Skeletal muscle satellite cell (primary cell): Measurements from ENCODE around the gene TENM4.

ENCODE experiments used
- H3K27me3 ChIP-seq: 2 replicates; pipeline ENCODE4 v1.7.0; 2013; ENCODE audit warnings: low read length; ENCODE audit not compliant: control insufficient read depth, insufficient read depth
- H3K36me3 ChIP-seq: 2 replicates; pipeline ENCODE4 v1.7.0; 2013; ENCODE audit warnings: mild to moderate bottlenecking, control low read depth, low read length; ENCODE audit not compliant: insufficient read depth
- H3K4me1 ChIP-seq: 2 replicates; pipeline ENCODE4 v1.7.0; 2013; ENCODE audit warnings: low read length; ENCODE audit not compliant: control insufficient read depth, insufficient read depth
- H3K4me2 ChIP-seq: 2 replicates; pipeline ENCODE4 v1.7.0; 2013; ENCODE audit warnings: mild to moderate bottlenecking, low read length
- H3K4me3 ChIP-seq: 2 replicates; pipeline ENCODE4 v1.7.0; 2013; ENCODE audit warnings: low read length
- H3K9ac ChIP-seq: 2 replicates; pipeline ENCODE4 v1.7.0; 2013; ENCODE audit warnings: mild to moderate bottlenecking, low read depth, low read length, moderate library complexity
- H3K9me3 ChIP-seq: replicated peaks from 2 replicates; pipeline ENCODE4 v1.7.0; 2013; ENCODE audit warnings: mild to moderate bottlenecking, control low read depth, low read length

TENM4 gene

GRCh38 chr11:79007771-79008402 lies 432.9 kb downstream of the TENM4 start:
- no peaks in the 10 kb centered on the region for H3K36me3 ChIP-seq
- no peak overlapping the region for H3K9ac ChIP-seq
- H3K27me3 ChIP-seq, result no peaks in the 10 kb centered on the region
- H3K4me3 ChIP-seq, result no peak overlapping the region
- no peaks in the 10 kb centered on the region for H3K4me1 ChIP-seq
- no peaks in the 10 kb centered on the region for H3K9me3 ChIP-seq
- no peak overlapping the region for H3K4me2 ChIP-seq

DNA sequence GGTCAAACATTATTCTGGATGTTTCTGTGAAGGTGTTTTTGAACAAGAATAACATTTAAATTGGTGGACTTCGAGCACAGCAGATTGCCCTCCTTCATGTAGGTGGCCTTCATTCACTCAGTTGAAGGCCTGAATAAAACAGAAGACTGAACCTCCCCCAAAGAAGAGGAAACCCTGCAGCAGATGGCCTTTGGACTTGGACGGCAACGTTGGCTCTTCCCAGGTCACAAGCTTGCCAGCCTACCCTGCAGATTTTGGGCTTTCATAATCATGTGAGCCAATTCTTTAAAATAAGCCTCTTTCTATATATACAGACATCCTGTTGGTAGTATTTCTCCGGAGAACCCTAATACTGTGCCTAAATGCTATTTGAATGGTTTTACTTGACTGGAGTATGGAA lies 434.0 kb downstream of the TENM4 start:
- Histone ChIP-seq H3K4me1 (no peaks in the 10 kb centered on the region), H3K9ac (no peak overlapping the region), H3K27me3 (no peaks in the 10 kb centered on the region)

DNA sequence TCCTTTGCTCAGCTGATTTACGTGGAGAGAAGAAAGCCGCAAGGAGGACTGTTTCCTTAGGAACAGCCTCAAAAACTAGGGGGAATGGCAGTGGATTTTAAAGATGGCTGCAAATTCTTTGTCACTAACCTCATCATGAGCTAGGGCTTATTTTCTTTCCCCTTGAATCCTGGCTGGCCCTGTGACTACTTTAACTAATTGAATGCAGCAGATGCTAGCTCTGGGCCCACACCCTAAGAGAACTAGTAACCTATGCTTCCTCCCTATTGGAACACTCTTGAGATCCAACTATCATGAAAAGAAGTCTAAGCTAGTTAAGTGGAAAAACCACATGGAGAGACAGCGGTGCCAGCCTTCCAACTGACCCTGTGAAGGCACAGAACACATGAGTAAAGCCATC lies 444.8 kb downstream of the TENM4 start:
- Histone ChIP-seq H3K9ac (no peak overlapping the region), H3K36me3 (no peaks in the 10 kb centered on the region), H3K4me2 (no peak overlapping the region), H3K9me3 (no peaks in the 10 kb centered on the region), H3K27me3 (no peaks in the 10 kb centered on the region), H3K4me1 (no peaks in the 10 kb centered on the region), H3K4me3 (no peak overlapping the region)

More for the DNA sequence above, 434.0 kb downstream of the TENM4 start:
- no peaks in the 10 kb centered on the region for H3K9me3 ChIP-seq
- no peak overlapping the region for H3K4me3 ChIP-seq
- H3K36me3 ChIP-seq, result no peaks in the 10 kb centered on the region
- H3K4me2 ChIP-seq, result no peak overlapping the region

DNA sequence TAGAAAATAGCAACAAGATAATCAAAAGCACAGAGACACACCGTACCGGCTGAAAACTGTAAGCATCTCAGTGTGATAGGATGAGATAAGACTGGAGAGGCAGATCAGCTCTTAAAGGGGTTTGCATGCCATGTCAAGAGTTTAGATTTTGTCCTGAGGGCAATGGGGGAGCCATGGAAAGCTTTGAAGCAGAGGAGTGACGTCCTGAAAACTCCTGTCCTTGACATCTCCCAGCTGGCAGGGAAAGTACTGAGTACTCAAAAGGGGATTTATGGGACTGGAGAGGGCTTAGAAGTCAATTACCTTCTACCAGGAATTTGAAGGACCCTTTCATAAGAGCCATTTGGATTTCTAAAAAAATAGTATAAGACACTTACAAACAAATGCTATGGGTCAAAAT lies 445.7 kb downstream of the TENM4 start:
- H3K4me2 ChIP-seq, result no peak overlapping the region
- no peak overlapping the region for H3K9ac ChIP-seq
- no peak overlapping the region for H3K4me3 ChIP-seq
- H3K36me3 ChIP-seq, result no peaks in the 10 kb centered on the region
- H3K9me3 ChIP-seq, result no peaks in the 10 kb centered on the region
- no peaks in the 10 kb centered on the region for H3K4me1 ChIP-seq
- no peaks in the 10 kb centered on the region for H3K27me3 ChIP-seq

DNA sequence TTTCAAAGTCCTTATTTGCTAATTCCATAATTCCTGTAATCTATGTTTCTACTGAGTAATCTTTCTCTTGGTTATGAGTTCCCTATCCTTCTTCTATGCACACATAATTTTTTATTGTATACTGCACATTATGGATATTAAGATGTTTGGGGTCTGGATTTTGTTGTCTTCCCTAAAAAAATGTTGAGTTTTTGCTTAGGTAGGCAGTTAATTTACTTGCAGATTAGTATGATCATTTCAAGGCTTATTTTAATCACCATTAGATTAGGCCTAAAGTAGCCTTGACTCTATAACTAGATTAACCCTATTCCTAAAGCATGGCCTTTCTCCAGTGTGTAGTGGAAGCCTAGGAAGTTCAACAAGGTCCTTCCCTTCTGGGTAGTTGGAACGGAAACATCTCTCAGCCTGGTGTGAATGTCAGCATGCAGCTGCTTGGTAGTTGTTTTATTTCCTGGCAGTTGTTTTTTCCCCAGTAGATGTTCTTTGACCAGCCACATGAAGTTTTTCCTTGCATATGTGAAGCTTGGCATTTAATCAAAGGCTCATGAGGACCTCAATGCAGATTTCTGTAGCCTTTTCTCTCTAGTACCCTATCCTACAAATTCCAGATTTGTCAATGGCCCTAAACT lies 446.9 kb downstream of the TENM4 start:
- Histone ChIP-seq H3K4me3 (no peak overlapping the region), H3K4me1 (no peaks in the 10 kb centered on the region), H3K9me3 (no peaks in the 10 kb centered on the region), H3K27me3 (no peaks in the 10 kb centered on the region), H3K4me2 (no peak overlapping the region), H3K36me3 (no peaks in the 10 kb centered on the region), H3K9ac (no peak overlapping the region)

DNA sequence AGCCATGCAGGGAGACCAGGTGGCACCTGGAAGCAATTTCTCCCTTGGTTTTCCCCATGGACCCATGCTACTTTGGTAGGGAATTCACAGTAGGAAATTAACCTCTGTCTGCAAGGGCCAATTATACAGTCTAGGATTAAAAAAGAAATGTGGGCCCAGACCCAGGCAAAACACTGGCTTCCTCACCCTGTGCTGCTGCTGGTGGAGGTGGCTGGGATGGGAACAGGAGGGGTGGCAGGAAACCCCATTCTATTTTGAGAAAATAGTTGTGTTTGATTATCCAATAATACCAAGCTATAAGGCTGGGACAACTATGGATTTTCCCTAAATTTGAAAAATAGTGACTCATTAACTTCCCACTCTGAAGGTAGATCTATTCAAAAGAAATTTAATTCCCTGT lies 449.1 kb downstream of the TENM4 start:
- Histone ChIP-seq H3K9me3 (no peaks in the 10 kb centered on the region), H3K4me1 (no peaks in the 10 kb centered on the region), H3K4me3 (no peak overlapping the region), H3K9ac (no peak overlapping the region), H3K4me2 (no peak overlapping the region), H3K27me3 (no peaks in the 10 kb centered on the region), H3K36me3 (no peaks in the 10 kb centered on the region)

DNA sequence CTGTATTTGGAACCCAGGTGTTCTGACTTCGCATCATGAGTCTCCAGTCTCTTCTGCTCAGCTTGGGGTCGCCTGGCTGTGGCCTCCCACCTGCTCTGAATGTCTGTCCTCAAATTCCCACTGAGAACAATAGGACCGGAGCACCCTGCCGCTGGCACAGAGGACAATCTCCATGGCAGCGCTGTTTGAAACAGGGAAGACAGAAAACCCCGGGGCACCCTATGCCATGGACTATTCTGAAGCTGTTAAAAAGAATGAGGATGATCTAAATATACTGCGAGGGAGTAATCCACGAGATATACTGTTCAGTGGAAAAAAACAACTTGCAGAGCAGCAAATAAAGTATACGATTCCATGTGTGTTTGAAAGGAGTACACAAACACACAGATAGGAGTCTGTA lies 450.6 kb downstream of the TENM4 start:
- Histone ChIP-seq H3K27me3 (no peaks in the 10 kb centered on the region), H3K4me3 (no peak overlapping the region), H3K9ac (no peak overlapping the region), H3K36me3 (no peaks in the 10 kb centered on the region), H3K4me1 (no peaks in the 10 kb centered on the region), H3K9me3 (no peaks in the 10 kb centered on the region), H3K4me2 (no peak overlapping the region)

GRCh38 chr11:78987748-78988147 lies 453.1 kb downstream of the TENM4 start:
- Histone ChIP-seq H3K27me3 (no peaks in the 10 kb centered on the region), H3K9me3 (no peaks in the 10 kb centered on the region), H3K36me3 (no peaks in the 10 kb centered on the region), H3K9ac (no peak overlapping the region), H3K4me2 (no peak overlapping the region), H3K4me3 (no peak overlapping the region), H3K4me1 (no peaks in the 10 kb centered on the region)

DNA sequence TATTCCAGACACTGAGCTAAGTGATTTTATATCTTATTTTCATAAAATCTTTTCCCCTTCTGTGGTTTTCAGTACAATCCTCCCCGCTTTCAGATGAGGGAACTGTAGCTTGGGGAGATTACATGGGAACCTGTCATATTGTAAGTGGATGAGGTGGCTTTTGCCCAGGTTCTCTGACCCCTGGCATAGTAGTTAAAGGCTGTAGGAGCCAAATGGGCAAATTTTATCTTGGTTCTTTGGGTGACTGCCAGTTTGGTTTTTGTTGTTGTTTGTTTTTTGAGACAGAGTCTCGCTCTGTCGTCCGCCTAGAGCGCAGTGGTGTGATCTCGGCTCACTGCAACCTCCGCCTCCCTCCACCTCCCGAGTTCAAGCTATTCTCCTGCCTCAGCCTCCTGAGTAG lies 454.5 kb downstream of the TENM4 start:
- Histone ChIP-seq H3K9ac (no peak overlapping the region), H3K4me2 (no peak overlapping the region), H3K27me3 (no peaks in the 10 kb centered on the region), H3K9me3 (no peaks in the 10 kb centered on the region), H3K4me1 (no peaks in the 10 kb centered on the region), H3K36me3 (no peaks in the 10 kb centered on the region), H3K4me3 (no peak overlapping the region)

DNA sequence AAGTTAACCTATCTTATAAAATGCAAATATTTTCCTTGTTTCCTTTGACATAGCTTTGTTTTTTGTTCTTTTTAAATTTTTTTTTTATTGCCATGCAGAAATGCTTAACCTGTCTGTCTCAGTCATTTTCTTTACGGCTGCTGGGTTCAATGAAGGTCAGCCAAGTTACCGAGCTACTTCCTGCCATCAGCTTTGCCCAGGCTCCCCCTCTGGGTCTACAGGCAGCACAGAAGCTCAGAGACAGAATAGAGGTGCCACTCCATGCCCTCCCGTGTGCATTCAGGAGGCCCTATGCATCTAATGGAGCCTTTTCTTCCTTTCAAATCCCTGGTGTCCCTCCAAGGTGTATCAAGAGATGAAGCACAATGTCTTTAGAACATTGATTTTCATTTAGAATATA lies 455.2 kb downstream of the TENM4 start:
- no peaks in the 10 kb centered on the region for H3K4me1 ChIP-seq
- no peak overlapping the region for H3K9ac ChIP-seq
- H3K9me3 ChIP-seq, result no peaks in the 10 kb centered on the region
- no peaks in the 10 kb centered on the region for H3K36me3 ChIP-seq
- H3K4me3 ChIP-seq, result no peak overlapping the region
- no peaks in the 10 kb centered on the region for H3K27me3 ChIP-seq
- no peak overlapping the region for H3K4me2 ChIP-seq

- H3K4me3 ChIP-seq, result no peak overlapping the region
- no peaks in the 10 kb centered on the region for H3K27me3 ChIP-seq
- no peaks in the 10 kb centered on the region for H3K9me3 ChIP-seq
- H3K4me1 ChIP-seq, result no peaks in the 10 kb centered on the region
- H3K9ac ChIP-seq, result no peak overlapping the region
- no peaks in the 10 kb centered on the region for H3K36me3 ChIP-seq
- no peak overlapping the region for H3K4me2 ChIP-seq
Observed at GRCh38 chr11:78982473-78982872, 458.4 kb downstream of the TENM4 start.

GRCh38 chr11:78981153-78981552 lies 459.7 kb downstream of the TENM4 start:
- Histone ChIP-seq H3K9ac (no peak overlapping the region), H3K36me3 (no peaks in the 10 kb centered on the region), H3K4me3 (no peak overlapping the region), H3K27me3 (no peaks in the 10 kb centered on the region), H3K4me1 (no peaks in the 10 kb centered on the region), H3K4me2 (no peak overlapping the region), H3K9me3 (no peaks in the 10 kb centered on the region)
